Activated CD8-positive, alpha-beta memory T cell treated with anti-CD3 and anti-CD28 coated beads for 1 hour (primary cell): Measurements from ENCODE around the gene C1orf50.
"Not testable (repeated sequence)": the region's sequence is repeated elsewhere in the genome, so short reads cannot be mapped to it uniquely, and the experiment has no call there.

Source experiments
- DNase-seq, 2 donors: peaks; one replicate each; pipeline ENCODE4 v3.0.0-alpha.2; 2020; ENCODE audit warnings: low read depth in 1 of 2; ENCODE audit errors: extremely low read depth in 1 of 2

Gene C1orf50

DNA sequence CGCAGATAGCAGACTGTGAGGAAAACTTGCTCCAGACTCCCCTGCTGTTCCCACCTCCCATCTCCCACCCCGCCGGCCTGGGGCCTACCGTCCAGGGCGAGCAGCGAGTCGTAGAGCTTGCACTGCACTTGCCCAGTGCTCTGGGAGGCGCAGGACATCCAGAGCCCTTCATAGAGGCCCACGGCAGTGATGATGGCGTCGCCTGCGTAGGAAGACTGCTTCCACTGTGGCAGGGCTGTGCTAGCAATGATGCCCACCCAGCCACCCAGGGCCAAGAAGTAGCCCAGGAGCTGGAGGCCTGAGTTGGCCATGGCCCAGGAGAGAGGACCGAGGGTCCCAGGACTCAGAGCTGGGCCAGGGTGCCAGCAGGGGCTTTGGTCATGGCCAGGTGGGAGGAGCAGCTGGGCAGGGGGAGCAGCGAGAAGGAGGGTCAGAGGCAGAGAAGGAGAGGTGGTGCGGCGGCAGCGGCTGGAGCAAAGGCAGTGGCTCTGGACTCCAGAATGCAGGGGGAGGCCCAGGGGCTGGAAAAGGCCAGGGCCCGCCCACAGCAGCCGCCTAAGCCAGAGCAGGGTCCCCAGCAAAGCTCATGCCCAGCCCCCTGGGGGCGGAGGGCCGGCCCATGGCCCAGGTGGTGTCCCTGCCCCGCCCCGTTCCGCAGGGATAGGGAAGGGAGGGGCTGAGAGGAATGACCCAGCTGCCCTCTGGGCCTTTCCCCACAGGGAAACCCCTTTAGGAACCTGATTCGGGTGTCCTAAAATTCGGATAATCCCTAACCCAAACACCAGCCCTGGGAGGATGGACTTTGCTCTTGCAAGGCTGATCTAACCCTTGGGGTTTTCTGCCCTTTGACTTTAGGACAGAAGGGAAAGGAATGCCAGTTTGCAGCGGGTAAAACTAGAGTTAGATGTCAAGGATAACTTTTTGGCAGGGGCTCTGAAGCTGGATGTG lies 27.0 kb upstream of the C1orf50 start, which contains the start of gene CLDN19:
Gene CLDN19, minus strand, starts transcription at position 484 of the 948 bp plus-strand sequence. Its CDS starts 173 bp downstream, at position 311.
- DNase-seq = no peak

DNA sequence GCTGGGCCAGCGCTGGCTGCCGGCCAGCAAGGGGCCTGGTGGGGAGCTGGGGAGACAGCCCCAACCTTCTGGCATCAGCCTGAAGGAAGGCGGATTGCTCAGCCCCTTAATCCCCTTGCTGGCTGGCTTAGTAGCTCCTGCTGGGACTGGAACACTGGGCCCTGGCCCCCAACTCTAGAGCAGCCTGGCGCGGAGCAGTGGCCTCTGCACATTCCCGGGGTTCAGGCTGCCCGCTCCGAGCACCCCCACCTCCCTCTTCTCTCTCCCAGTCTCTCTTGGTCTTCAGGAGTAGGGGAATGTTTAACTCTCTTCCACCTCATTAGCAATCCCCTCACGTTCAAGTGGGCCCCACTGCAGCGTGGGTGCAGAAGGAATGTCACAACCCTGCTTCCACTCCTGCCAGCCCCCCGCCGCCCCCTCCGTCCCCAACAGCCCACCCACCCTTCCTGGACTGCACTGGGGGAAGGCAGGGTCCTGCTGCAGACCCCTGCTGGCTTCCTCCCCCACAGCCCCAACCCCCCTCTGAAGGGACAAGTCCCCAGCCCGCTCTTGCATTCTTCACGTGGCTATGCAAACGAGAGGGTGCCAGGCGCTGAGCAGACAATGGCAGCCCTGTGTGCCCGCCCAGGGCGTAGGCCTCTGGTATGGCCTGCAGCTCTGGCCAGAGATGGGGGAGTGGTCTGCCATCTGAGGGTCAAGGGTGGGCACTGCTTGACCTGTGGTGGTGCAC lies 26.0 kb upstream of the C1orf50 start:
- DNase-seq = no peak

DNA sequence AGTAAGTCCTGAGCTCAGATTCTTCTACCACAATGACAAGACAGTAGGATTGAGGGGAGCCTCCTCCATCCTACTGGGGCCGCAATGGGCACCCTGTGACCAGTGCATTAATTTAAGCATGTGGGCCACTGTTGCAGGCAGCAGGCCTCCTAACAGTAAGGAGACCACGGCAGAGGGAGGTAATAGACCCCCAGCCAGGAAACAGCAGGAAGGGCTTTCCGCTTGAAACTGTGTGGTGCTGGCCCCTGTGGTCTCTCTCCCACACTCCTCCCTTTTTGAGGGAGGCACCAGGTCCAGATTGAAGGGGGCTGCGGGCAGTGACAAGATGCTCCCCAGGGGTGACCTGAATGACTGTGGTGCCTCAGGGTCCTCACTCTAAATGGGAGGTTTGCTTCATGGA lies 25.3 kb upstream of the C1orf50 start:
- no peak for DNase-seq

DNA sequence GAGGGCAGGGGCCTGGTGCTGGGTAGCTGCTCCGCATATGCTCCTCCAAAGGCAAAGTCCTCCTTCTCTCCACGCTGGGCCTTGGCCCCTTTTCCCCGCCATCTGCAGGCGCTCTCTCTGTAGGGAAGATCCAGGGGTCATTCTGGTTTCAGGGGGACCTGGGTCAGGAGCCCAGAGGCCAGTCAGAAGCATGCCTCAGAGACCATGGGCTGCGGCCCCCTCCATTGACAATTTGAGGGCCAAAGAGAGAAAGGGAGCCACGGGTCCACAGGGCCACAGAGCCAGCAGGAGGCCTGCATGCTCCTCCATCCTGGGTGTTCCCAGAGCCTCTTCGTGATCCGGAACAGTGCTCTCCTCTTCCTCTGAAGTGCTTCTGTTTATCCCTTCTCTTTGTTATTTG lies 24.9 kb upstream of the C1orf50 start:
- no peak for DNase-seq

DNA sequence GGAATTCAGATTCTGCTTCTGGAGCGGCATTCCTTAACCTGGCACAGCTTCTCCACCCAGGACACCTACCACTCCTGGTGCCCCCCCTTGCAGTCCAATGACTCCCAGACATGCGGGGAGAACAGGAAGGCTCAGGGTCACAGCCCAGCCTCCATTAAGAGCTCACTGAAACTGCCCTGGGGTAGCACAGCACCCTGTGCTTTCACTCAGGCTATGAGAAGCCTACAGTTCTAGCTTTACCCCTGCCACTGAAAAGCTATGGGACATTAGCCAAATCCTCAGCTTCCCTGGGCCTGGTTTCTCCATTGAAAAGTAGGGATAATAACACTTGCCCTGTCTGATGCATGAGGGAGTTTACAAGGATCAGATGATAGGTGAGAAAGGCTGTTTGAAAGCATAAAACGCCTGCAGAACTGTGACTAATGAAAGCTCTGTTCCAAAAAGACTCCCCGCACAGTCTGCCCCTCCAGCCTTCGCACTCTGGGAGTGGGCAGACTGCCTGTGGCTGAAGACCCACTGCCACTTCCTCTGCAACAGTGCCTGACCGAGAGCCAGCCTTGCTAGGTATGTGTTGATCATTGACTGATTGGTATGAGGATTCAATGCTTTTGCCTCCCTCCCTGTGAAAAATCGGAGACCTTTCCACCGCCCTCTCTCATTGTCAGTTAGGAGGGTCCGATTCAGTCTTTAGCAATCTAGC lies 24.3 kb upstream of the C1orf50 start:
- DNase-seq = no peak

DNA sequence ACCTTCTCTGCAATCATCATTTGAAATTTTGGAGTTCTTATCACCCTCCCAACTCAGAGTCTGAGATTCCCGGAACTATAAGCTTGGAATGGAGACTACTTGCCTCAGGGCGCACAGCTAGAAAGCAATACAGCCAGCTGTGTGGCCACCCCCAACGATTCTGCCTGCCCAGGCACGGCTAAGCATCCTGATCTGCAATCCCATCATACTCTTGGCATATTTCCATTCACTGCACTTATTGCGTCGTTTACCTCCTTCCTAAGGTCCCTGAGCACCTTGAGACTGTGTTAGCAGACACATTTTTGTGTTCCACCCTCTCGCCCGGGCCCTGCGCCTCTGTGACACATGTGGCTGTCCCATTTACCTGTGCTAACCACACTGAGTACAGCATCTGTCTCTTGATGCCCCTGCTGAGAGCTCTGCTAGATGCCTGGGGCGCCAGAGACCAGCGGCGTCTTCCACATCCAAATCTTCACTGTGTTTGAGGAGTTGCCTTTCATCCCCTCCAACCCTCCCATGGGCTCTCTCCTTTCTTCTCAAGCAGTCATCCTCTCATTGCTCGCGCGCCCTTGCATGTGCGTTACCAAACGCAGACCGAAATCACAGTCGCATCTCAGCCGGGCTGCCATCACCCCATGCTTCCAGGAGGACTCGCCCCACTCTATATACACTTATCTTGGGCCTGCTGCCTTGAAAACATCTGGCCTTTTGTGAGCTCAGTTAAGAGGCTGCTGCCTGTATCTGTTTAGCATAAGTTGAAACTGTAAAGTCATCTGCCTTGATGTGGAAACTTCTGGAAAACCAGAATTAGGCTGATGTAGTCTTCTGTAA lies 23.5 kb upstream of the C1orf50 start:
- no peak for DNase-seq

DNA sequence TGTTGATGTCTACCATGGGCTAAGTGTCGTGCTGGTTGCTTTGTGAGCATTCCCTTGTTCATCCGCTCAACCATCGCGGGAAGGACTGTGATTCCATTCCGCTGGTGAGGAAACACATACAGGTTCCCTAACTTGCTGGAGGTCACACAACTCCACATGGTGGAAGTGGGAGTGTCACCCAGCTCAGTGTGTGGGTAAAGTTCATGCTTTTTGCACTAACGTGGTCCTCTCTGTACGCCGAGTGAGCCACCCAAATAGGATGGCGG lies 23.0 kb upstream of the C1orf50 start:
- no peak for DNase-seq

DNA sequence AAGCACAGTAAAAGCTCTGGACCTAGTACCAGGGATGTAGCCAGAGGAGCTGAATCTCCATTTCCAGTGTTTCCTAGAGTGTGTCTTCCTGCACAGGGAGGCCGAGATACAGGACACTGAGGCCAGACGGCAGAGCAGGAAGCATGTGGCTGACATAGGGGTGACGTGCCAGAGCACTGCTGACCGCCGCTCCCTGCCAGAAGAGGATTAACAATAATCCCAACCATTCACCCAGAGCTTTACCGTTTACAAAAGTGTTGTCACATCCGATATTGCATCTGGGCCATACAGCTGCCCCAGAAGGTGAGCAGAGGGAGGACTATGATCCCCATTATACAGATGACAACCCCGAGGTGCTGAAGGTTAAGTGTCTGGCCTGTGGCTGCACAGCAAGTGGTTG lies 21.2 kb upstream of the C1orf50 start:
- no peak for DNase-seq

DNA sequence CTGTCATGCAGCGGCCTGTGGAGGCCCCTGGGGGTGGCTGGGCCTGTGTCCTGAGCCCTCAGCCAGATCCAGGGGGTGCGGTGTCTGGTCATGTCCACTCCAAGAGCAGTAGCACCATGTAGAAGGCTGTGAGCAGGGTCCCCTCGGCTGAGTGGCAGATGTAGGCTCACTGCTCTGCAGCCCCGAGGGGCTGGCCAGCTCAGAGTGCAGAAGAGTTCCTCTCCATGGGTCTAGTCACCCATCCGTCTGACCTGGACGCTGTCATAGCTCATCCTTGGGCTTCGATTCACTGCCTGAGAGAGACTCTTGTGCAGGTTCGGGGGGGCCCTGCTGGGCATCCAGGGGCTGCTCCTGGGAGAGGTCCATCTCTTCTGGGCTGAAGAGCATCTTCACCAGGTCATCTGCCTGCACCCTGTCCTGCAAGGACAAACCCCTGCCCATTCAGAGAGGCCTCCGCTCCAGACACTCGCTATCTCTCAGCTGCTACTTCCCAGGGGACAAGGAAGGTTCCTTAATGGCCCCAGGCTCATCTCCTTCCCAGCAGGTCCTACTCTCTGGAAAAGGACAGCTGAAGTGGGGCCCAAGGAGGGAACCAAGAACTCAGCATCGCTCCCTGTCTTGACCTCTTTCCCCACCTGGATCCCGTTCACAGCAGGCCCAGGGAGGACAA lies 20.5 kb upstream of the C1orf50 start:
- no peak for DNase-seq

DNA sequence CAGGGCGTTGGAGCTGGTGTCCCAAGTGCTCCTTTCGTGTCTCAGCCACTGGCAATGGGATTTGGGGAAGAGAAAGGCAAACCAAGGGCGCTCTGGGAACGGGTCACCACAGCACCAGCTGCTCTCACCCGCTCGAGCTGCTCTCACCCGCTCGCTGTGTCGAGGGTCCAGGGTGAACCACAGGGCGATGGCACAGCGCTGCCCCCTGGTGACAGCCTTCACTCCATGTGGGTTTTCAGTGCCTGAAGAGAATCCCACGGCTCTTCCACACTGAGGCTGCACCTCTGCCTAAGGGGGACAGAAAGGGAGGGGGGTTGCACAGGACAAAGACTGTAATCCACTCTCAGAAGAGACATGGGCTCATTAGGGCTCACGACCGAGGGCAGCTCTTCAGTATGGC lies 19.9 kb upstream of the C1orf50 start:
- peak in 1 of 2 donors; percentile 28 for DNase-seq

DNA sequence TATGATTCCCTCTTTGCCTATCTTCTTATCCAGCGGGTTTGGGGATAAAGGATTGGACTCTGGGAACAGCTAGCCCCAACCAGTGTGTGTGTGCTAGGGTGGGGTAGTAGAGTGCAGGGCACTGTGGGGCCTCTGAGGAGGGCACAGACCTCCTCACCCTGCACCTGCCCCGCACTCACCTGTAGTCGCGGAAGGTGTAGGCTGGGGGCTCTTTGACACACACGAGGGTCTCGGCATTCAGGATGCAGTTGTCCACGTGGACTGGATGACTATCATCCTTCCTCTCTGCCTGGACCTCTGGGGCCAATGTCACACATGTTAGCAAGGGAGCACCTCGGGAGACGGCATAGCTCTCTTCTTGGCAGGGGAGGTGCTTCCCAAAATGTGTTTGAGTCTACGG lies 19.0 kb upstream of the C1orf50 start:
- DNase-seq = no peak

DNA sequence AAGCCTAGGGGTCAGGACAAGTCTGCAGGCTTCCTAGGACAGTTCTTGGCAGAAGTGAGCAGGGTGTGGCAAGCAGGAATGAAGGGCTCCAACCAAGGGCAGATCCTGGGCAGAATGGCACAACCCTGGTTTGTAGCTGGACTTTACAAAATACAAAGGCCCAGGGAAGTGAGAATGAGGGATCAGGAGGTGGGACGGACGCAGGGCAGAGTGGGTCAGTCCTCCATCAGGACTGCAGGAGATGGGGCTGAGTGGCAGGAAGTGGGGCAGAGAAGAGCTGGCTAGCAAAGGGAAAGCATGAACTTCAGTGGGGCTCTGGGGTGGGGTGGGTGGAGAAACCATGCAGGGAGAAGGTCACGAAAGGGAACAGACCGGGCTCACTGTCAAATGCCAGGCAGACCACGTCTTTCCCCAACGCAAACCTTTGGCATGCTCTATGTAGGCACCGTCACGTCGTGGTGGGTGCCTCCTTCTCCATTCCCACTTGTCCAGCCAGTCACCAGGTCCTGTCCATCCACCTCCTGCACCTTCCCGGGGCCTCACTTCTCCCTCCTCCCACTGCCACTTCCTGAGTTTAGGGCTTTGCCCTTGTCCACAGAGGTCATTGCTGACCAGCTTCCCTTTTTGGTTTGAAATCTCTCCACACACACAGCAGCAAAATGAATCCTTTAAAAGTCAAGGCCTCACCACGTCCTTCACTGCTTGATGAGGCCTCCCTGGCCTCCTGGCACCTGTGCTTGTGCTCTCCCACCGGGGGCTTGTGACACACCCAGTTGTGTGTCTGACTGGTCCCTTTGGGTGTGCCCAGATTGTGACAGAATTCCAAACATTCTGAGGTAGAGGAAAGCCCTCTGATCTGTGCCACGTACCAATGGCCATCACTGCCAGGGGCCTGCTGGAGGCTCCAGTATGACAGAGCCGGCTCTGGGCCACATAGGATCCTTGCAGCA lies 18.3 kb upstream of the C1orf50 start:
- no peak for DNase-seq

DNA sequence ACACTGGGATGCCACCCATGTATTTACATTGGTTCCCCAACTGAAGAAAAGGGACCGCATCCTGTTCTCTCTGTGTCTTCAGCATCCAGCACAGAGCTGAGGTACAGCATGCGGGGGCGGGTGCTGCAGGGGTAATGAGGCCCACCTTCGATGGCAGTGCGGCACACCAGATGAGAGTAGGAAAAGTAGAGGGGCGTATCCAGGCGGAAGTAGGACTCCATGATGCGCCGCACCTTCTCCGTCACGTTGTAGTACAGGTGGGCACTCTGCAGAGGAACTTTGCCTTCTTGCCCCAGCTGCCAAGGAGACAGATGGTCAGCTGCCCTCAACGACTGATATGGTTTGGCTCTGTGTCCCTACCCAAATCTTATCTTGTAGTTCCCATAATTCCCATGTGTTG lies 17.0 kb upstream of the C1orf50 start:
- DNase-seq = no peak

DNA sequence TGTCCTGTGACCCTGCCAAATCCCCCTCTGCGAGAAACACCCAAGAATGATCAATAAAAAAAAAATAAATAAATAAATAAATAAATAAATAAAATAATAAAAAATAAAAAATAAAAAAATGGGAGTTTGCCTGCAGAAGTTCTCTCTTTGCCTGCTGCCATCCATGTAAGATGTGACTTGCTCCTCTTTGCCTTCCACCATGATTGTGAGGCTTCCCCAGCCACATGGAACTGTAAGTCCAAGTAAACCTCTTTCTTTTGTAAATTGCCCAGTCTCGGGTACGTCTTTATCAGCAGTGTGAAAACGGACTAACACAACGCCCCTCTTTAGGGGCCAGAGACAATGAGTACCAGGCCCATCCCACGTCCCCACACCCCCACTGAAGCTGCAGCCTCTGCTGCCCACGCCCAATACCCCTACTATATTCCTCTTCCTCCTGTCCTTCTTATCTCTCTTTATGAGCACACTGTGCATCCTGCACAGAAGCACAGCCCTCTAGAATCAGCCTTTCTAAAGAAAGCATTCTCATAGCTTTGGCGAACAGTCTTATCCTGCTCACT lies 15.5 kb upstream of the C1orf50 start:
- not testable (repeated sequence) for DNase-seq

DNA sequence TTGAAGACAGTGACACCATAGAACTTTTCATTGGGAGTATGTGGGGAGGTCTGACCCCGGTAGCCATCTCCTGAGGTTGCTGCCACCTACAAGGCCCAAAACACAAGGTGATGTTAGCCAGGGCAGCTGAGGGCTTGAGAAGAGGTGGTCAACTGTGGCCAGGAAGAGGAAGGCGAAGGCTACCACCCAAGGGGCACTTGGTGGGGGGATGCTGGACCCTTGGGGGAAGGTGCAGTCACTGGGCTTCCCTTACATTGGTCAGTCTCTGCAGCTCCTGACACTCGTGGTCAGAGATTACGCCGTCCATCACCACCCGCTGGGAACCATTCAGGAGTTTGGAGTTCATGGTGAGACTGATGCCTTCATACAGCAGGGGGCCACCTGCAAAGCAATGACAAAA lies 14.8 kb upstream of the C1orf50 start:
- DNase-seq = no peak

DNA sequence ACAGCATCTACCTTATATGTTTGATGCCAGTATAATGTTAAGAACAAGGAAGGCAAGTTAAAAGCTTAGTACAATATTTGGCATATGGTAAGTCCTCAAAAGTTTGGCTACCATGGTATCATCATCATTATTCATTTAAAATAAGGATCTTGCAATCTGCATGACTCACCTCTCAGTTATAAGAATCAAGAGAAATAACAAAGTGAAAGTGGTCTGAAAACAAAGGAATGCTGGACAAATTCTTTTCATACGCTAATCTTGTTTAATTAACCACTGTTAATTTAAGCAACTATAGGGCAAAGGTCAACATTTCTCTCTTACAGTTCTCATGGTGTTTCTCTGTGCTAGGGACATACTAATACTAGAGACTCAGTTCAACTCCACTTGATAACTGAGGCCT lies 14.0 kb upstream of the C1orf50 start:
- no peak for DNase-seq

DNA sequence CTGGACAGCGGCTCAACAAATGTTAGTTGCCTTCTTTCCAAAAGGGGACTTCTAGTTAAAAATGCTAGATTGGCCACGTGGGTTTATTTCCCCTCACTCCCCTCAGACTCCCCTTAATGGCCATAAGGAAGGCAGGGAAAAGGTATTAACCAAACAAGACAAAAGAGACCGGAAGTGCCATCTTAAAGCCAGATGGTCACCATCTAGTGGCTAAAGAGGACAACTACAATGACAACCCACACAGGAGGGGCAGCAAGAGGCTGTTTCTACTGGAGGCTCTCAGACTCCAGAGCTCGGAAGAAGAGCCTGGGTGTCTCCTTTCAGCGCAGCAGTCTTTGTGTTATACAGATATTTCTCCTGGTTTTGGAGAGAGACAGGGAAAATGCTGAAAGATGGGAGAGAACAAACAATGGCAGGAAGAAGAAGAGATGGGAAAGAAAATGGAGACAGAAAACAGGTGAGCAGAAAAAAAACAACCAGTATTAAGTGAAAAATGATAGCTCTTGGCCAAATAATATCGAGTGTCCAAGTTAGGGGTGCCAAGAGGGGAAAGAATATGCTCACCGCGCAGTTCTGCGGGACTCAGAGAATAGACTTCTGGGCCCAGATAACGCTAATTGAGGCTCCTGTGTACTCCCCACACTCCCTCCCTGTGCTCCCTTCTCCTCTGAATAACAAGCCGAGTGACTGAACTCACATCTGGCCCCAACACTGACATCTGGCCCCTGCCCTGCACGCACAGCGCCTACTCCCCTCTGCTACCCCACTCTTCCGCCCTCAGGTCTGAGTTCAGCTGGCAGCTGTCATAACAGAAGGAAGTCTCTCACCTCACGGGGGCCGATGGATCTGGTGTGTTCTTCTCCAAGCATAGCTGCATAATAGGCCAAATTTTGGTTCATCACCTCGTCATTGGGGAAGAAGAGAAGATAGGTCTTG lies 9.8 kb upstream of the C1orf50 start:
- no peak for DNase-seq

DNA sequence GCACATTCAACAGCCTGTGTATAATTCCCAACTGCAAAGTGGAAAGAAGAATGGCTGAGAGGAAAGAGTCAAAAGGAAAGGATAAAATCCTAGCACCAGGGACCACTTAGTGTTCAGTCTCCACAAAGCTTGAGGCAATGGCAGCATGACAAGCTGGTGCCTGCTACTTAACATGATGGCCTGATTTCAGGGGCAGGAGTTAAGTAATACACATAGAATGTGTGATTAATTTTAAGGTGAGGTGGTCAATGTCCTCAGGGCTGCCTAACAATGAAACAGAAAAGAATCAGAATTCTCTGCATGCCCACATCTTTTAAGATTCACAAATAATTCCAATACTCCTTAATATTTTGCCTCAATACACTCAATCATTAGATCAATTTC lies 9.2 kb upstream of the C1orf50 start:
- DNase-seq = no peak
